ENCODE results near the gene ENOX1.

DNA sequence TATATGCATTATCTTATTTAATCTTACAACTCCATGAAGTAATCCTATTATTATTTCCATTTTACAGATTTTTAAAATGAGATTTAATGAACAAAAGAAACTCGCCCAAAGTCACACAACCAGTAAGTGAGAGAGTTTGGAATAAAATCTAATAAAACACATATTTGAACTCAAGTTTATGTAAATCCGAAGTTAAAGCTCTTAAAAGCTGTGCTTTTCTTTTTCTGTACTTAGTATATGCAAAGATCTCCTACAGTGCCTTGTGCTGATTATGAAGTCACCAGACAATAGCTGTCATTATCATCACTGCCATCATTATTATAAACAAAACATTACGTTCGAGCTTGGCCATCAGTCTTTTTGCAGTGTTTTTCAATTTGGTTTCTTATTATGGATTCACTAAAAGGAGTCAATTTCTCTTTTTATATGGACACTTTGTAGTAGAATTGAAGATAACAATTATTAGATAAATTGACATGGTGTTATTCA lies 29.7 kb upstream of the ENOX1 start:
- TF ChIP-seq EZH2 (IDR thresholded peaks at IDR 0.05; ENCODE audit: low read depth), result no peak
- TF ChIP-seq, protein P1, sequence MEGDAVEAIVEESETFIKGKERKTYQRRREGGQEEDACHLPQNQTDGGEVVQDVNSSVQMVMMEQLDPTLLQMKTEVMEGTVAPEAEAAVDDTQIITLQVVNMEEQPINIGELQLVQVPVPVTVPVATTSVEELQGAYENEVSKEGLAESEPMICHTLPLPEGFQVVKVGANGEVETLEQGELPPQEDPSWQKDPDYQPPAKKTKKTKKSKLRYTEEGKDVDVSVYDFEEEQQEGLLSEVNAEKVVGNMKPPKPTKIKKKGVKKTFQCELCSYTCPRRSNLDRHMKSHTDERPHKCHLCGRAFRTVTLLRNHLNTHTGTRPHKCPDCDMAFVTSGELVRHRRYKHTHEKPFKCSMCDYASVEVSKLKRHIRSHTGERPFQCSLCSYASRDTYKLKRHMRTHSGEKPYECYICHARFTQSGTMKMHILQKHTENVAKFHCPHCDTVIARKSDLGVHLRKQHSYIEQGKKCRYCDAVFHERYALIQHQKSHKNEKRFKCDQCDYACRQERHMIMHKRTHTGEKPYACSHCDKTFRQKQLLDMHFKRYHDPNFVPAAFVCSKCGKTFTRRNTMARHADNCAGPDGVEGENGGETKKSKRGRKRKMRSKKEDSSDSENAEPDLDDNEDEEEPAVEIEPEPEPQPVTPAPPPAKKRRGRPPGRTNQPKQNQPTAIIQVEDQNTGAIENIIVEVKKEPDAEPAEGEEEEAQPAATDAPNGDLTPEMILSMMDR (conservative IDR thresholded peaks at IDR 0.05), result no peak
